K562 (cell line): ENCODE measurements around the gene AGAP1. TPM values are rescaled to one million over a fixed set of nuclear protein-coding genes. Genes with fewer than 3 reads are reported as not detected.

Experiments
- ATAC-seq: fragments of 200-7000 bp; cut with Tn5 transposase; 3 replicates; pipeline ENCODE4 v1.9.1; 2020; ENCODE audit warnings: moderate library complexity
- BruUV-seq: library from RNA; stranded (reverse); fragments of 400-500 nt; replicated peaks from 2 replicates; lab custom pipeline; 2021; lab: Mats Ljungman, UMichigan
- CTCF ChIA-PET: fragments of 300-600 bp; formaldehyde crosslinking; extraction: SDS; loops from one replicate; lab custom pipeline; 2021; ENCODE audit warnings: low intra/inter-chr PET ratio; lab: Yijun Ruan, JAX
- POLR2A ChIA-PET: fragments of 300-600, 350-650 bp; sonication (Branson Sonifier 250); formaldehyde crosslinking; extraction: SDS; loops from one replicate; lab custom pipeline; 2021; ENCODE audit warnings: antibody characterized with exemption, inconsistent platforms; lab: Yijun Ruan, JAX
- DNase-seq, 4 experiments: peaks; one replicate each; pipeline versions ENCODE4 v3.0.0 to v3.0.0-alpha.2; 2011 to 2018; ENCODE audit warnings: low spot score in 3 of 4, mixed read lengths in 3 of 4; ENCODE audit errors: extremely low read depth in 1 of 4
- FAIRE-seq: peaks from 2 replicates; lab custom pipeline; 2011; peaks lifted over from hg19 to GRCh38; lab: Jason Lieb, UNC
- H2AFZ ChIP-seq: 2 replicates; pipeline ENCODE4 v1.6.0; 2011; ENCODE audit warnings: low read depth, low read length, control low read depth, inconsistent platforms
- H3K27ac ChIP-seq: fragments of 200-600 bp; 3 replicates; pipeline ENCODE4 v1.8.0; 2011; ENCODE audit warnings: low read depth, mild to moderate bottlenecking, control low read depth, inconsistent platforms, low read length, moderate library complexity, mixed read lengths; ENCODE audit errors: extremely low read depth
- H3K27me3 ChIP-seq, 2 experiments: fragments of 300-600 bp in 1 of 2; 2 replicates in 1 of 2; 3 replicates in 1 of 2; pipeline versions ENCODE4 v1.6.0 to v1.8.0; 2011; ENCODE audit warnings: inconsistent platforms in 2 of 2, low read length in 2 of 2, mild to moderate bottlenecking in 1 of 2, mixed read lengths in 1 of 2, moderate library complexity in 1 of 2; ENCODE audit not compliant: control insufficient read depth in 2 of 2, insufficient read depth in 2 of 2
- H3K36me3 ChIP-seq: fragments of 300-600 bp; 3 replicates; pipeline ENCODE4 v1.8.0; 2011; ENCODE audit warnings: mild to moderate bottlenecking, low read length, inconsistent platforms; ENCODE audit not compliant: control insufficient read depth, insufficient read depth
- H3K4me1 ChIP-seq, 2 experiments: fragments of 200-600 bp in 1 of 2; replicated peaks in 1 of 2; 2 replicates in 1 of 2; 3 replicates in 1 of 2; pipeline versions ENCODE4 v1.5.1 to v1.8.0; 2011; ENCODE audit warnings: inconsistent platforms in 2 of 2, low read length in 2 of 2, mild to moderate bottlenecking in 1 of 2, mixed read lengths in 1 of 2, moderate library complexity in 1 of 2; ENCODE audit not compliant: control insufficient read depth in 2 of 2, insufficient read depth in 2 of 2
- H3K4me2 ChIP-seq: 2 replicates; pipeline ENCODE4 v1.6.1; 2011; ENCODE audit warnings: low read length, control low read depth, inconsistent platforms, mixed read lengths; ENCODE audit not compliant: insufficient read depth
- H3K4me3 ChIP-seq: fragments of 200-600 bp; sonication (generic), shearing (Covaris generic); 2 replicates; pipeline ENCODE4 v1.5.1; 2016; ENCODE audit warnings: control low read depth, inconsistent platforms
- H3K79me2 ChIP-seq: fragments of 200-600 bp; 3 replicates; pipeline ENCODE4 v1.8.0; 2011; ENCODE audit warnings: low read length, inconsistent platforms; ENCODE audit not compliant: control insufficient read depth, insufficient read depth
- H3K9ac ChIP-seq, 2 experiments: 2 replicates each; pipeline versions ENCODE4 v1.6.0 to v1.6.1; 2011; ENCODE audit warnings: low read depth in 2 of 2, low read length in 2 of 2, control low read depth in 1 of 2, inconsistent platforms in 1 of 2, mild to moderate bottlenecking in 1 of 2, mixed read lengths in 1 of 2; ENCODE audit not compliant: insufficient read depth in 1 of 2
- H3K9me1 ChIP-seq: one replicate; pipeline ENCODE4 v1.6.0; 2011; ENCODE audit warnings: inconsistent platforms, mild to moderate bottlenecking, low read length, moderate library complexity; ENCODE audit not compliant: control insufficient read depth, insufficient read depth
- H3K9me3 ChIP-seq: replicated peaks from 2 replicates; pipeline ENCODE4 v1.5.1; 2011; ENCODE audit warnings: low read depth, low read length, inconsistent platforms; ENCODE audit not compliant: control insufficient read depth, insufficient read depth
- H4K20me1 ChIP-seq: replicated peaks from 2 replicates; pipeline ENCODE4 v1.6.1; 2011; ENCODE audit warnings: low read length, inconsistent platforms, mixed read lengths; ENCODE audit not compliant: control insufficient read depth, insufficient read depth
- ARID1B ChIP-seq: fragments of 450-650 bp; IDR thresholded peaks from 2 replicates; pipeline ENCODE4 v1.6.1; 2016; ENCODE audit warnings: antibody characterized with exemption, mild to moderate bottlenecking, inconsistent platforms
- HNRNPH1 ChIP-seq: fragments of 200-400 bp; formaldehyde crosslinking; optimal IDR thresholded peaks from 2 replicates; pipeline ENCODE3; 2017; ENCODE audit warnings: low read depth, mild to moderate bottlenecking, low read length, moderate library complexity
- LEF1 ChIP-seq: fragments of 450-650 bp; IDR thresholded peaks from 2 replicates; pipeline ENCODE4 v1.6.1; 2016; ENCODE audit warnings: mild to moderate bottlenecking
- NCOA4 ChIP-seq: fragments of 450-650 bp; IDR thresholded peaks from 2 replicates; pipeline ENCODE4 v1.6.1; 2018; ENCODE audit warnings: mild to moderate bottlenecking; ENCODE audit not compliant: partially characterized antibody
- NFYB ChIP-seq: IDR thresholded peaks from 2 replicates; pipeline ENCODE4 v1.6.1; 2011; ENCODE audit warnings: mild to moderate bottlenecking, moderate library complexity; ENCODE audit not compliant: insufficient read length; ENCODE audit errors: extremely low read depth
- PHB ChIP-seq: fragments of 250-450 bp; sonication (Bioruptor Pico); IDR thresholded peaks from 2 replicates; pipeline ENCODE4 v1.5.0; 2021
- SIN3A ChIP-seq, 2 experiments: fragments of 150-350 bp in 1 of 2; IDR thresholded peaks; 2 replicates each; pipeline ENCODE4 v1.6.1; 2011 to 2016; ENCODE audit warnings: borderline replicate concordance in 2 of 2, low read depth in 2 of 2, low read length in 2 of 2, mild to moderate bottlenecking in 2 of 2, moderate library complexity in 2 of 2; ENCODE audit not compliant: control insufficient read depth in 1 of 2
- TCF7 ChIP-seq: sonication (generic); IDR thresholded peaks from 2 replicates; pipeline ENCODE4 v1.6.1; 2016; ENCODE audit warnings: antibody characterized with exemption, borderline replicate concordance
- WGBS: fragments of 100-300 bp; shearing (Covaris generic); methylation state at CpG from one replicate; pipeline ENCODE4 v1.1.6; 2016; ENCODE audit warnings: low coverage, mixed read lengths; ENCODE audit not compliant: insufficient coverage; ENCODE audit errors: missing lambda C conversion rate; 5-methylcytosine and 5-hydroxymethylcytosine counted together
- in situ Hi-C: fragments of 300-500 bp; cut with MboI; formaldehyde crosslinking; loops from 4 replicates; pipeline ENCODE4 v1.15.0; 2018; ENCODE audit warnings: inconsistent platforms, mixed read lengths
- intact Hi-C: fragments of 100-400 bp; cut with micrococcal nuclease; formaldehyde crosslinking; loops from 2 replicates; pipeline ENCODE4 v1.14.2; 2022
- polyA plus RNA-seq, 8 experiments: library from polyadenylated mRNA; depleted of rRNA in 4 of 8; stranded (reverse) in 5 of 8; unstranded in 3 of 8; fragments of >200 nt; fragmentation: Nextera tagmentation in 2 of 8; fragmentation: Illumina TruSeq in 1 of 8; extraction: Ambion mirVana in 2 of 8; extraction: Trizol in 1 of 8; gene quantifications; 2 replicates each; pipeline versions ENCODE4 v1.2.1 to v1.2.3, GENCODE V29; 2011 to 2014; ENCODE audit warnings: inconsistent platforms in 1 of 8, missing spikeins in 1 of 8
- total RNA-seq, 7 experiments: library from RNA; depleted of rRNA in 6 of 7; stranded (reverse); fragments of >200 nt in 6 of 7; fragmentation: Illumina TruSeq in 2 of 7; extraction: Trizol in 2 of 7; gene quantifications; 2 replicates each; pipeline versions ENCODE4 v1.2.1 to v1.2.3, GENCODE V29; 2011 to 2021; ENCODE audit warnings: low replicate concordance in 1 of 7
- TF ChIP-seq, protein P1 (sequence below): sonication (generic); IDR thresholded peaks from 2 replicates; pipeline ENCODE4 v1.6.1; 2016
- TF ChIP-seq, protein P2 (sequence below), 3 experiments: IDR thresholded peaks in 2 of 3; conservative IDR thresholded peaks in 1 of 3; 2 replicates each; pipeline ENCODE4 v1.5.1; 2011 to 2012; ENCODE audit warnings: low read length in 3 of 3, mild to moderate bottlenecking in 3 of 3, control low read depth in 2 of 3, improper control_type of control experiment in 1 of 3, inconsistent platforms in 1 of 3, low read depth in 1 of 3, mixed read lengths in 1 of 3, moderate library complexity in 1 of 3; ENCODE audit not compliant: insufficient read depth in 2 of 3

Gene AGAP1
- total and polyA plus RNA-seq, 9 of the 15 experiments (the other 6 are each of a cell fraction or from before 2014, with no cell fraction given), result 1.3 to 24.0 (median 10.6) TPM

DNA sequence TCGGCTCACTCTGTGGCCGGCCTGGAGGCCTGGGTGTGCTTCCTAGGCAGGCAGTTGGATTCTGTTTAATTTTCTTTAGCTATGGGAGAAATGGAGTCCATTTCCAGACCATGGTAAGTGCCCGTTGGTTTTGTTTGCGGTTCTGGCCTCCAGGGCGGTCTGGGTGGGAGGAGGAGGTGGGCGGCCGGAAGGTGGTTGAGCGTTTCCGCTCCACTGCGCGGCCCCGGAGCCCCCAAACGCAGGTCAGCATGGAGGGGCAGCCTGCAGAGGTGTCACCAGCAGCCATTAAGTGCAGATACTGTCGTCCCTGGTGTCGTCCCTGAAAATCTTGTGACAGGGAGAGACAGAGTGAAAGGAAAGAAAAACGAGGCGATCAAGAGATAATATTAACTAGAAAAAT is 370.5 kb downstream of the AGAP1 start:
- Histone ChIP-seq H3K4me2 (no peak overlapping the region), H3K9me3 (no peaks in the 10 kb centered on the region), H3K9me1 (no peaks in the 10 kb centered on the region), H3K79me2 (no peaks in the 10 kb centered on the region), H3K27me3 (no peaks in the 10 kb centered on the region), H3K36me3 (no peaks in the 10 kb centered on the region), H4K20me1 (no peaks in the 10 kb centered on the region), H3K27ac (no peak overlapping the region), H2AFZ (no peak overlapping the region), H3K4me3 (no peak overlapping the region), H3K9ac (no peak overlapping the region), H3K4me1 (no peaks in the 10 kb centered on the region)
- WGBS, result 81% methylated on average over 11 of the region's 17 CpGs
- no peak for DNase-seq
- ChIA-PET POLR2A (no interaction called here), CTCF (no interaction called here)
- intact Hi-C loops (no loop called here), in situ Hi-C loops (no loop called here)
- FAIRE-seq, result no peak
- TF ChIP-seq ARID1B, result no peak
- TF ChIP-seq, protein P1, sequence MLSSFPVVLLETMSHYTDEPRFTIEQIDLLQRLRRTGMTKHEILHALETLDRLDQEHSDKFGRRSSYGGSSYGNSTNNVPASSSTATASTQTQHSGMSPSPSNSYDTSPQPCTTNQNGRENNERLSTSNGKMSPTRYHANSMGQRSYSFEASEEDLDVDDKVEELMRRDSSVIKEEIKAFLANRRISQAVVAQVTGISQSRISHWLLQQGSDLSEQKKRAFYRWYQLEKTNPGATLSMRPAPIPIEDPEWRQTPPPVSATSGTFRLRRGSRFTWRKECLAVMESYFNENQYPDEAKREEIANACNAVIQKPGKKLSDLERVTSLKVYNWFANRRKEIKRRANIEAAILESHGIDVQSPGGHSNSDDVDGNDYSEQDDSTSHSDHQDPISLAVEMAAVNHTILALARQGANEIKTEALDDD, result no peak
- no peak for TF ChIP-seq LEF1
- TF ChIP-seq SIN3A (IDR thresholded peaks at IDR 0.05; ENCODE audit: borderline replicate concordance in 2 of 2, control insufficient read depth in 1 of 2, low read depth in 2 of 2, low read length in 2 of 2), result no peak
- TF ChIP-seq TCF7, result no peak
- TF ChIP-seq NFYB, result no peak
- no peak for TF ChIP-seq HNRNPH1
- TF ChIP-seq, protein P2, sequence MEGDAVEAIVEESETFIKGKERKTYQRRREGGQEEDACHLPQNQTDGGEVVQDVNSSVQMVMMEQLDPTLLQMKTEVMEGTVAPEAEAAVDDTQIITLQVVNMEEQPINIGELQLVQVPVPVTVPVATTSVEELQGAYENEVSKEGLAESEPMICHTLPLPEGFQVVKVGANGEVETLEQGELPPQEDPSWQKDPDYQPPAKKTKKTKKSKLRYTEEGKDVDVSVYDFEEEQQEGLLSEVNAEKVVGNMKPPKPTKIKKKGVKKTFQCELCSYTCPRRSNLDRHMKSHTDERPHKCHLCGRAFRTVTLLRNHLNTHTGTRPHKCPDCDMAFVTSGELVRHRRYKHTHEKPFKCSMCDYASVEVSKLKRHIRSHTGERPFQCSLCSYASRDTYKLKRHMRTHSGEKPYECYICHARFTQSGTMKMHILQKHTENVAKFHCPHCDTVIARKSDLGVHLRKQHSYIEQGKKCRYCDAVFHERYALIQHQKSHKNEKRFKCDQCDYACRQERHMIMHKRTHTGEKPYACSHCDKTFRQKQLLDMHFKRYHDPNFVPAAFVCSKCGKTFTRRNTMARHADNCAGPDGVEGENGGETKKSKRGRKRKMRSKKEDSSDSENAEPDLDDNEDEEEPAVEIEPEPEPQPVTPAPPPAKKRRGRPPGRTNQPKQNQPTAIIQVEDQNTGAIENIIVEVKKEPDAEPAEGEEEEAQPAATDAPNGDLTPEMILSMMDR (IDR thresholded peaks at IDR 0.05 in 2 of 3, conservative IDR thresholded peaks at IDR 0.05 in 1 of 3; ENCODE audit: insufficient read depth in 2 of 3, low read depth in 1 of 3, low read length in 3 of 3), result no peak
- no peak for TF ChIP-seq NCOA4
- no peak for TF ChIP-seq PHB (CRISPR knock-in tag)
- ATAC-seq, result no peak
- no TSS peak for BruUV-seq
